Mononuclear cell (primary cell): ENCODE data around the gene PRDM1. TPM values are rescaled to one million over a fixed set of nuclear protein-coding genes. Genes with fewer than 3 reads are reported as not detected.

Experiments
- H3K27me3 ChIP-seq: 2 replicates; pipeline ENCODE4 v1.6.0; 2011; ENCODE audit warnings: low read length, control low read depth; ENCODE audit not compliant: insufficient read depth
- H3K4me1 ChIP-seq: 2 replicates; pipeline ENCODE4 v1.5.1; 2011; ENCODE audit warnings: mild to moderate bottlenecking, low read length, control low read depth; ENCODE audit not compliant: insufficient read depth
- H3K4me3 ChIP-seq: 2 replicates; pipeline ENCODE4 v1.5.1; 2011; ENCODE audit warnings: mild to moderate bottlenecking, low read length, moderate library complexity
- H3K9me3 ChIP-seq: 2 replicates; pipeline ENCODE4 v1.5.1; 2011; ENCODE audit warnings: low read depth, mild to moderate bottlenecking, control low read depth, low read length
- total RNA-seq: library from RNA; depleted of rRNA; stranded (reverse); fragments of >200 nt; gene quantifications from one replicate; pipeline ENCODE4 v1.2.3, GENCODE V29; 2012

PRDM1 gene
- total RNA-seq, 1 donor: 87.0 TPM

GRCh38 chr6:106113256-106113959 lies 27.3 kb downstream of the PRDM1 start:
- no peaks in the 10 kb centered on the region for H3K9me3 ChIP-seq
- H3K4me3 ChIP-seq: no peak overlapping the region
- H3K4me1 ChIP-seq: peaks cover 62% of the 10 kb centered on the region
- no peaks in the 10 kb centered on the region for H3K27me3 ChIP-seq

GRCh38 chr6:106114492-106114891 lies 28.4 kb downstream of the PRDM1 start:
- no peaks in the 10 kb centered on the region for H3K9me3 ChIP-seq
- H3K27me3 ChIP-seq: no peaks in the 10 kb centered on the region
- H3K4me3 ChIP-seq: no peak overlapping the region
- H3K4me1 ChIP-seq: peaks cover 70% of the 10 kb centered on the region

- no peaks in the 10 kb centered on the region for H3K27me3 ChIP-seq
- H3K4me1 ChIP-seq: peaks cover 70% of the 10 kb centered on the region
- no peaks in the 10 kb centered on the region for H3K9me3 ChIP-seq
- H3K4me3 ChIP-seq: no peak overlapping the region
Measured at GRCh38 chr6:106115286-106115685, 29.1 kb downstream of the PRDM1 start.

- Histone ChIP-seq H3K9me3 (no peaks in the 10 kb centered on the region), H3K4me1 (peaks cover 70% of the 10 kb centered on the region), H3K4me3 (no peak overlapping the region), H3K27me3 (no peaks in the 10 kb centered on the region)
Measured at GRCh38 chr6:106116125-106116832, 30.1 kb downstream of the PRDM1 start.

- Histone ChIP-seq H3K27me3 (no peaks in the 10 kb centered on the region), H3K9me3 (no peaks in the 10 kb centered on the region), H3K4me1 (peaks cover 63% of the 10 kb centered on the region), H3K4me3 (no peak overlapping the region)
Measured at GRCh38 chr6:106117579-106117978, 31.4 kb downstream of the PRDM1 start.

- H3K4me3 ChIP-seq: no peak overlapping the region
- H3K9me3 ChIP-seq: no peaks in the 10 kb centered on the region
- H3K4me1 ChIP-seq: peaks cover 52% of the 10 kb centered on the region
- H3K27me3 ChIP-seq: no peaks in the 10 kb centered on the region
Measured at GRCh38 chr6:106118835-106119431, 32.8 kb downstream of the PRDM1 start.

- H3K9me3 ChIP-seq: no peaks in the 10 kb centered on the region
- H3K27me3 ChIP-seq: no peaks in the 10 kb centered on the region
- H3K4me1 ChIP-seq: peaks cover 48% of the 10 kb centered on the region
- H3K4me3 ChIP-seq: no peak overlapping the region
Measured at GRCh38 chr6:106119546-106119945, 33.4 kb downstream of the PRDM1 start.

- no peak overlapping the region for H3K4me3 ChIP-seq
- no peaks in the 10 kb centered on the region for H3K9me3 ChIP-seq
- peaks cover 48% of the 10 kb centered on the region for H3K4me1 ChIP-seq
- no peaks in the 10 kb centered on the region for H3K27me3 ChIP-seq
Measured at GRCh38 chr6:106120006-106120405, 33.9 kb downstream of the PRDM1 start.

- Histone ChIP-seq H3K4me3 (no peak overlapping the region), H3K4me1 (peaks cover 48% of the 10 kb centered on the region), H3K9me3 (no peaks in the 10 kb centered on the region), H3K27me3 (no peaks in the 10 kb centered on the region)
Measured at GRCh38 chr6:106120406-106120805, 34.3 kb downstream of the PRDM1 start.

GRCh38 chr6:106122306-106122918 lies 36.3 kb downstream of the PRDM1 start:
- Histone ChIP-seq H3K4me1 (peaks cover 46% of the 10 kb centered on the region), H3K27me3 (no peaks in the 10 kb centered on the region), H3K4me3 (no peak overlapping the region), H3K9me3 (no peaks in the 10 kb centered on the region)

- no peaks in the 10 kb centered on the region for H3K9me3 ChIP-seq
- H3K4me3 ChIP-seq: no peak overlapping the region
- H3K27me3 ChIP-seq: no peaks in the 10 kb centered on the region
- H3K4me1 ChIP-seq: peaks cover 39% of the 10 kb centered on the region
Measured at GRCh38 chr6:106122938-106123656, 37.0 kb downstream of the PRDM1 start.

GRCh38 chr6:106124015-106124414 lies 37.9 kb downstream of the PRDM1 start:
- H3K27me3 ChIP-seq: no peaks in the 10 kb centered on the region
- no peak overlapping the region for H3K4me3 ChIP-seq
- H3K4me1 ChIP-seq: peaks cover 30% of the 10 kb centered on the region
- no peaks in the 10 kb centered on the region for H3K9me3 ChIP-seq

GRCh38 chr6:106124437-106125430 lies 38.6 kb downstream of the PRDM1 start:
- H3K27me3 ChIP-seq: no peaks in the 10 kb centered on the region
- H3K4me1 ChIP-seq: peaks cover 28% of the 10 kb centered on the region
- H3K4me3 ChIP-seq: no peak overlapping the region
- H3K9me3 ChIP-seq: no peaks in the 10 kb centered on the region

- H3K4me1 ChIP-seq: peaks cover 28% of the 10 kb centered on the region
- H3K27me3 ChIP-seq: no peaks in the 10 kb centered on the region
- H3K9me3 ChIP-seq: no peaks in the 10 kb centered on the region
- H3K4me3 ChIP-seq: no peak overlapping the region
Measured at GRCh38 chr6:106125925-106126435, 39.8 kb downstream of the PRDM1 start.
